OCI-LY3 (cell line): Measurements from ENCODE around the gene RNF13.

Source experiments
- CTCF ChIP-seq: fragments of 200-600, 300-600 bp; sonication (generic); IDR thresholded peaks from 2 replicates; pipeline ENCODE4 v1.5.1; 2014; ENCODE audit warnings: antibody characterized with exemption, low read length, low read depth
- EZH2phosphoT487 ChIP-seq: fragments of 200-600 bp; shearing (Covaris generic); IDR thresholded peaks from 2 replicates; pipeline ENCODE4 v1.6.1; 2018; ENCODE audit warnings: antibody characterized with exemption, mixed run types, low read depth

- TF ChIP-seq CTCF (no peak), EZH2phosphoT487 (no peak)
Measured at GRCh38 chr3:149828390-149828789, 15.4 kb downstream of the RNF13 start.
